ENCODE results near the gene ZNF200.

- TF ChIP-seq, protein P1, sequence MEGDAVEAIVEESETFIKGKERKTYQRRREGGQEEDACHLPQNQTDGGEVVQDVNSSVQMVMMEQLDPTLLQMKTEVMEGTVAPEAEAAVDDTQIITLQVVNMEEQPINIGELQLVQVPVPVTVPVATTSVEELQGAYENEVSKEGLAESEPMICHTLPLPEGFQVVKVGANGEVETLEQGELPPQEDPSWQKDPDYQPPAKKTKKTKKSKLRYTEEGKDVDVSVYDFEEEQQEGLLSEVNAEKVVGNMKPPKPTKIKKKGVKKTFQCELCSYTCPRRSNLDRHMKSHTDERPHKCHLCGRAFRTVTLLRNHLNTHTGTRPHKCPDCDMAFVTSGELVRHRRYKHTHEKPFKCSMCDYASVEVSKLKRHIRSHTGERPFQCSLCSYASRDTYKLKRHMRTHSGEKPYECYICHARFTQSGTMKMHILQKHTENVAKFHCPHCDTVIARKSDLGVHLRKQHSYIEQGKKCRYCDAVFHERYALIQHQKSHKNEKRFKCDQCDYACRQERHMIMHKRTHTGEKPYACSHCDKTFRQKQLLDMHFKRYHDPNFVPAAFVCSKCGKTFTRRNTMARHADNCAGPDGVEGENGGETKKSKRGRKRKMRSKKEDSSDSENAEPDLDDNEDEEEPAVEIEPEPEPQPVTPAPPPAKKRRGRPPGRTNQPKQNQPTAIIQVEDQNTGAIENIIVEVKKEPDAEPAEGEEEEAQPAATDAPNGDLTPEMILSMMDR (IDR thresholded peaks at IDR 0.05) = no peak
- TF ChIP-seq EP300 (IDR thresholded peaks at IDR 0.05) (no peak), POLR2A (IDR thresholded peaks at IDR 0.05) (no peak)
Measured at GRCh38 chr16:3274947-3275346, 40.0 kb upstream of the ZNF200 start.
